LNCAP (cell line): ENCODE data around the gene SHOC1.

Experiments used
- TF ChIP-seq, protein P1 (sequence below): fragments of 450-650 bp; IDR thresholded peaks from 2 replicates; pipeline ENCODE4 v1.5.1; 2017; ENCODE audit warnings: mild to moderate bottlenecking

SHOC1 gene

GRCh38 chr9:111803924-111804323, 9.2 kb upstream of the SHOC1 start:
- TF ChIP-seq, protein P1, sequence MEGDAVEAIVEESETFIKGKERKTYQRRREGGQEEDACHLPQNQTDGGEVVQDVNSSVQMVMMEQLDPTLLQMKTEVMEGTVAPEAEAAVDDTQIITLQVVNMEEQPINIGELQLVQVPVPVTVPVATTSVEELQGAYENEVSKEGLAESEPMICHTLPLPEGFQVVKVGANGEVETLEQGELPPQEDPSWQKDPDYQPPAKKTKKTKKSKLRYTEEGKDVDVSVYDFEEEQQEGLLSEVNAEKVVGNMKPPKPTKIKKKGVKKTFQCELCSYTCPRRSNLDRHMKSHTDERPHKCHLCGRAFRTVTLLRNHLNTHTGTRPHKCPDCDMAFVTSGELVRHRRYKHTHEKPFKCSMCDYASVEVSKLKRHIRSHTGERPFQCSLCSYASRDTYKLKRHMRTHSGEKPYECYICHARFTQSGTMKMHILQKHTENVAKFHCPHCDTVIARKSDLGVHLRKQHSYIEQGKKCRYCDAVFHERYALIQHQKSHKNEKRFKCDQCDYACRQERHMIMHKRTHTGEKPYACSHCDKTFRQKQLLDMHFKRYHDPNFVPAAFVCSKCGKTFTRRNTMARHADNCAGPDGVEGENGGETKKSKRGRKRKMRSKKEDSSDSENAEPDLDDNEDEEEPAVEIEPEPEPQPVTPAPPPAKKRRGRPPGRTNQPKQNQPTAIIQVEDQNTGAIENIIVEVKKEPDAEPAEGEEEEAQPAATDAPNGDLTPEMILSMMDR = no peak

DNA sequence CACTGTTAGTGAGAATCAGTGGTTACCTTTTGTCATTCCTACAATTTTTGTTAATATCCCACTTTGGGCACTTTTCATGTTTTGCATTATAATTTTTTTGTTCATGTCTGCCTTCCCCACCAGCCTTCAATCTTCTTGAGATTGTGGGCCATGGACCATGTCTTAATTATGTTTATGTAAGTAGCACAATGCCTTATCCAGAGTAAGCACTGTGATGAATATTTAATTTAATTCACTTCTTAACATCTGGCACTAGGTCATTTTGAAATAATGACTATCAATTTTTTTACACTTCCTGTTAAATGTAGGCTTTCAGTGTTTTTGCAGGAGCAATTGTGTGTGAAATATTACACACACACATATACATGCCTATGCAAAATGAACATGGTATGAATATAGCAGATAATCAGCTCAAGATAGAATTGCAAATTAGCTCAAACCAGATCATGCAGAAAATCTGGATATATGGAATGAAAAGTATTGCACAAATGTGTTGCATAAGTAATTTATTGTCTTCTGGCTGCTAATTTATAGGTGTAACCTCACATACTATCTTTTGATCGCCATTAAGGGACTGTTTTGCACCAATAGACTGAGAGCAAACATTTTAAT, 5.3 kb upstream of the SHOC1 start:
- TF ChIP-seq, protein P1 = no peak

GRCh38 chr9:111799506-111799905, 4.8 kb upstream of the SHOC1 start:
- TF ChIP-seq, protein P1 = no peak

GRCh38 chr9:111798786-111799185, 4.0 kb upstream of the SHOC1 start:
- TF ChIP-seq, protein P1 = no peak

GRCh38 chr9:111795557-111795839, 761 bp upstream of the SHOC1 start:
- TF ChIP-seq, protein P1 = no peak

GRCh38 chr9:111789881-111790280, 4.9 kb downstream of the SHOC1 start:
- TF ChIP-seq, protein P1 = no peak

GRCh38 chr9:111783857-111784256, 10.9 kb downstream of the SHOC1 start:
- TF ChIP-seq, protein P1 = no peak

GRCh38 chr9:111783424-111783823, 11.3 kb downstream of the SHOC1 start:
- TF ChIP-seq, protein P1 = no peak
